Measurements from ENCODE around the gene ABCB4. TPM values are rescaled to one million over a fixed set of nuclear protein-coding genes. Genes with fewer than 3 reads are reported as not detected.

ABCB4 gene
- total RNA-seq, 1 donor from 2014 or later: 19.8 TPM

DNA sequence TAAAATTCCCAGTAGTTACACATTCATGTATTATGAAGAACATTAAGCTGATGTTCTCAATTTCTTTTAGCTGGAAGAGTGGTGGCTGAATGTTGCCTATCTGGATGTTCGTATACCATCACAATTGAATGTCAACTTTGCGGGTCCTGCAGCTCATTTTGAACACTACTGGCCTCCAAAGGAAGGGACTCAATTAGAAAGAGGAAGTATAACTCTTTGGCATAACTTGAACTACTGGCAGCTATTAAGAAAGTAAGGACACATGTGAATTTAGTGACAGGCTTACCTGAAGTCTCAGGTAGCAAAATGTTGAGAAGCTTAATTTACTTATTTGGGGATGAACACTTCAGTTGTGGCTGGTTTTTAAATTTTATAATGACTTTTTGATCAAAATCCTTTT lies 114.2 kb downstream of the ABCB4 start:
- Mint-ChIP-seq H3K36me3 (ENCODE audit: low read depth) (peaks cover 13% of the 10 kb centered on the region), H3K9me3 (no peaks in the 10 kb centered on the region), H3K27me3 (no peaks in the 10 kb centered on the region), H3K27ac (no peak overlapping the region), H3K4me1 (no peaks in the 10 kb centered on the region), H3K4me3 (no peak overlapping the region)
- intact Hi-C loops (cut with micrococcal nuclease): no loop called here
- CTCF ChIA-PET: no interaction called here
- POLR2A ChIA-PET: no interaction called here
- ATAC-seq (ENCODE audit: low read depth) (no peak), DNase-seq (no peak)
- TF ChIP-seq, protein P1, sequence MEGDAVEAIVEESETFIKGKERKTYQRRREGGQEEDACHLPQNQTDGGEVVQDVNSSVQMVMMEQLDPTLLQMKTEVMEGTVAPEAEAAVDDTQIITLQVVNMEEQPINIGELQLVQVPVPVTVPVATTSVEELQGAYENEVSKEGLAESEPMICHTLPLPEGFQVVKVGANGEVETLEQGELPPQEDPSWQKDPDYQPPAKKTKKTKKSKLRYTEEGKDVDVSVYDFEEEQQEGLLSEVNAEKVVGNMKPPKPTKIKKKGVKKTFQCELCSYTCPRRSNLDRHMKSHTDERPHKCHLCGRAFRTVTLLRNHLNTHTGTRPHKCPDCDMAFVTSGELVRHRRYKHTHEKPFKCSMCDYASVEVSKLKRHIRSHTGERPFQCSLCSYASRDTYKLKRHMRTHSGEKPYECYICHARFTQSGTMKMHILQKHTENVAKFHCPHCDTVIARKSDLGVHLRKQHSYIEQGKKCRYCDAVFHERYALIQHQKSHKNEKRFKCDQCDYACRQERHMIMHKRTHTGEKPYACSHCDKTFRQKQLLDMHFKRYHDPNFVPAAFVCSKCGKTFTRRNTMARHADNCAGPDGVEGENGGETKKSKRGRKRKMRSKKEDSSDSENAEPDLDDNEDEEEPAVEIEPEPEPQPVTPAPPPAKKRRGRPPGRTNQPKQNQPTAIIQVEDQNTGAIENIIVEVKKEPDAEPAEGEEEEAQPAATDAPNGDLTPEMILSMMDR (IDR thresholded peaks at IDR 0.05): no peak

DNA sequence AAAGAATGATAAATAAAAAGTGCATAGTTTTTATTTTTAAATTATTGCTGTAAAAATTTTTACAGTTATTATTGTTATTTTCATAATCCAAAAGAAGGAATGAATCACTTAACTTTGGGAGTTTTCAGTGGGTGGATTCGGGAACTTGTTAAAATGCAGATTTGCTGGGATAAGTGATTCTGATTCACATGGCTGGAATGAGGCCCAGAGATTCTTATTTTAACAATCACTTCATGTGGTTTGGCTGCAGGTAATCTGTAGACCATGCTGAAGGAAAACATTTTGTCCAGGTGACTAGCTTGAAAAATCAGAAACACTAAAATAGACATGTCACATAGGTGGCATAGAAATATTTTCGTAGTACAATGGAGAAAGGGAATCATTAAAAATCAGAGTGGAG lies 116.1 kb downstream of the ABCB4 start:
- Mint-ChIP-seq H3K4me1 (no peaks in the 10 kb centered on the region), H3K27me3 (no peaks in the 10 kb centered on the region), H3K9me3 (no peaks in the 10 kb centered on the region), H3K27ac (no peak overlapping the region), H3K4me3 (no peak overlapping the region), H3K36me3 (ENCODE audit: low read depth) (peaks cover 27% of the 10 kb centered on the region)
- DNase-seq (no peak), ATAC-seq (ENCODE audit: low read depth) (no peak)
- ChIA-PET POLR2A (no interaction called here), CTCF (no interaction called here)
- intact Hi-C loops (cut with micrococcal nuclease): no loop called here
- TF ChIP-seq, protein P1 (IDR thresholded peaks at IDR 0.05): no peak

DNA sequence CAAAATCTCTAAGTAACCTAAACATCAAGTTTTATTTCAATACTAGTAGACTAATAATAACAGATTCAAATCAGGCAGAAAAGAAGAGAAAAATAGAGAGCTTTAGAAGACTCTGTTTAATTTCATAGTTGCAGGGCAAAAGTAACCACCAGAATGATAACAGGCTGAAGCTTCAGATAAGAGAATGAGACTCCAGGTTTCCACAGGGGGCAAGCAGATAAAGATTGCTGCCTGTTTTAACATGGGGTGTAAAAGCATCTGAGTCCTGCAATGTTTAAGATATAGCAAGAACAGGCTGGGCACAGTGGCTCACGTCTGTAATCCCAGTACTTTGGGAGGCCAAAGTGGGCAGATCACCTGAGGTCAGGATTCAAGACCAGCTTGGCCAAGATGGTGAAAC lies 119.0 kb downstream of the ABCB4 start:
- H3K4me3 Mint-ChIP-seq: no peak overlapping the region
- no peaks in the 10 kb centered on the region for H3K27me3 Mint-ChIP-seq
- H3K27ac Mint-ChIP-seq: no peak overlapping the region
- ChIA-PET POLR2A (no interaction called here), CTCF (no interaction called here)
- H3K9me3 Mint-ChIP-seq: peaks cover 3% of the 10 kb centered on the region
- intact Hi-C loops (cut with micrococcal nuclease): no loop called here
- DNase-seq (no peak), ATAC-seq (ENCODE audit: low read depth) (no peak)
- TF ChIP-seq, protein P1 (IDR thresholded peaks at IDR 0.05): no peak
- H3K4me1 Mint-ChIP-seq: no peaks in the 10 kb centered on the region
- peaks cover 38% of the 10 kb centered on the region for H3K36me3 Mint-ChIP-seq (ENCODE audit: low read depth)

DNA sequence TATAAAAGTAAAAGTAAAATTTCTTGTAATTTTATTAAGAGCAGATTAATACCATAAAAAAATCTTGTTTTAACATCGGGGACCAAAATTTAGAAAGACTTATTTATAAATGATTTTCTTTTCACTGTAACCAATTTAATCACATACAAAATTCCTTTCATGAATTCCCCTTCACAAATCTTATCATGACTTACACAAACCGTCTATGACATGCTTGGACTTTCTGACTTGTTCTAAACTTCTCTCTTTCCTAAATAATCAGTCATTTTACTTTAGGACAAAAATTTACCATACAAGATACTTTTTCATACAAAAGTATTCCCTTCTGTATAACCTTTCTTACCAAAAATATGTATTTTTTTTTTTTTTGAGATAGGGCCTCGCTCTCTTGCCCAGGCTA lies 120.7 kb downstream of the ABCB4 start:
- Mint-ChIP-seq H3K4me1 (no peaks in the 10 kb centered on the region), H3K36me3 (ENCODE audit: low read depth) (peaks cover 47% of the 10 kb centered on the region), H3K9me3 (peaks cover 3% of the 10 kb centered on the region), H3K27ac (no peak overlapping the region), H3K27me3 (no peaks in the 10 kb centered on the region), H3K4me3 (no peak overlapping the region)
- TF ChIP-seq, protein P1 (IDR thresholded peaks at IDR 0.05): no peak
- ATAC-seq (ENCODE audit: low read depth) (no peak), DNase-seq (no peak)
- intact Hi-C loops (cut with micrococcal nuclease): no loop called here
- ChIA-PET POLR2A (no interaction called here), CTCF (no interaction called here)

Other genes starting within 250 kb of the ABCB4 start
- gene CROT, start 130.0 kb downstream of the ABCB4 start, total RNA-seq: 7.9 and 9.2 TPM in 2 replicates
- 4.1 and 4.7 TPM in 2 replicates for gene ABCB1, start 125.2 kb upstream of the ABCB4 start, total RNA-seq
- gene RUNDC3B, start 152.7 kb upstream of the ABCB4 start, total RNA-seq: 0.10 and 0.47 TPM in 2 replicates